Loucy (cell line): ENCODE data around the gene MOSPD3.

Source experiments
- CTCF ChIP-seq: fragments of 200-600 bp; sonication (generic); conservative IDR thresholded peaks from 2 replicates; pipeline ENCODE4 v1.5.1; 2014; ENCODE audit warnings: mild to moderate bottlenecking, antibody characterized with exemption, low read length
- EZH2phosphoT487 ChIP-seq: fragments of 200-600 bp; IDR thresholded peaks from 2 replicates; pipeline ENCODE4 v1.6.1; 2018; ENCODE audit warnings: antibody characterized with exemption, mild to moderate bottlenecking, moderate library complexity, borderline replicate concordance

- TF ChIP-seq CTCF (no peak), EZH2phosphoT487 (no peak)
Measured at GRCh38 chr7:100623951-100624824, 11.8 kb downstream of the MOSPD3 start.
